Cardiac fibroblast (primary cell): ENCODE data around the gene ZC3H4.

Source experiments
- DNase-seq, 2 donors: peaks; one replicate each; pipeline versions ENCODE4 v3.0.0 to v3.0.0-alpha.2; 2010; ENCODE audit warnings: low read depth in 2 of 2
- H3K4me3 ChIP-seq, 2 donors: replicated peaks in 1 of 2; 1 replicate in 1 of 2; 2 replicates in 1 of 2; pipeline ENCODE4 v1.5.1; 2011; ENCODE audit warnings: low read depth in 2 of 2, low read length in 2 of 2, mild to moderate bottlenecking in 2 of 2, moderate library complexity in 1 of 2
- TF ChIP-seq, protein P1 (sequence below): IDR thresholded peaks from one replicate; pipeline ENCODE4 v1.5.1; 2011; ENCODE audit warnings: low read depth, mild to moderate bottlenecking, low read length, inconsistent platforms

The ZC3H4 gene

DNA sequence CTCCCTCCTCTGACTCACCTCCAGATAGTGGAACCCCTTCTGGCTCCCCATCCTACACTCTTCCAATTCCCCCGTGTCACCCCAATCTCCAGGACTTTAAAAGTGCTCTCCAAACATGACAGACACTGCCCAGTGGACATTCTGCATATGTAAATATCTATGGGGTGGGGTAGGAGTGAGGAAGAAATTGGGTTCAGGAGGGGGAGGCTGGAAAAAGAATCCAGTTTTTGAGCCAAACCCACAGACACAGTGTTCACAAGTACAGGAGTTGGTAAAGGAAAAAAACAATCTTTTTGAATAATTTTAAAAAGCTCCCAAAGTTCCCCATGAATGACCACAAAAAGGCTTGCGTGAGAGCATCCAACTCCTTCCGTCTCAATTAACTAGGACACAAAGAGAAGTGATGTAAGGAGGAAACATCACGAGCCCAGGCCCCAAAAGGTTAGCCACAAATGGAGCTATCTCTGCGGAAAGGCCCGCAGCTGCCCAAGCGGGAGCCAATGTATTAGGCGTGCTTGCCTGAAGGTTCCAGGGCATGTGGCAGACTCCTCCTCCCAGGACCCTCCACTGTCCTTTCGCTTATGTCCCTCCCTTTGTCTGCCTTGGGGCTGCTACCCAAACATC, 18.0 kb downstream of the ZC3H4 start:
- DNase-seq: peak in 1 of 2 donors; percentile 11
- H3K4me3 ChIP-seq: no peak overlapping the region
- TF ChIP-seq, protein P1, sequence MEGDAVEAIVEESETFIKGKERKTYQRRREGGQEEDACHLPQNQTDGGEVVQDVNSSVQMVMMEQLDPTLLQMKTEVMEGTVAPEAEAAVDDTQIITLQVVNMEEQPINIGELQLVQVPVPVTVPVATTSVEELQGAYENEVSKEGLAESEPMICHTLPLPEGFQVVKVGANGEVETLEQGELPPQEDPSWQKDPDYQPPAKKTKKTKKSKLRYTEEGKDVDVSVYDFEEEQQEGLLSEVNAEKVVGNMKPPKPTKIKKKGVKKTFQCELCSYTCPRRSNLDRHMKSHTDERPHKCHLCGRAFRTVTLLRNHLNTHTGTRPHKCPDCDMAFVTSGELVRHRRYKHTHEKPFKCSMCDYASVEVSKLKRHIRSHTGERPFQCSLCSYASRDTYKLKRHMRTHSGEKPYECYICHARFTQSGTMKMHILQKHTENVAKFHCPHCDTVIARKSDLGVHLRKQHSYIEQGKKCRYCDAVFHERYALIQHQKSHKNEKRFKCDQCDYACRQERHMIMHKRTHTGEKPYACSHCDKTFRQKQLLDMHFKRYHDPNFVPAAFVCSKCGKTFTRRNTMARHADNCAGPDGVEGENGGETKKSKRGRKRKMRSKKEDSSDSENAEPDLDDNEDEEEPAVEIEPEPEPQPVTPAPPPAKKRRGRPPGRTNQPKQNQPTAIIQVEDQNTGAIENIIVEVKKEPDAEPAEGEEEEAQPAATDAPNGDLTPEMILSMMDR: no peak

DNA sequence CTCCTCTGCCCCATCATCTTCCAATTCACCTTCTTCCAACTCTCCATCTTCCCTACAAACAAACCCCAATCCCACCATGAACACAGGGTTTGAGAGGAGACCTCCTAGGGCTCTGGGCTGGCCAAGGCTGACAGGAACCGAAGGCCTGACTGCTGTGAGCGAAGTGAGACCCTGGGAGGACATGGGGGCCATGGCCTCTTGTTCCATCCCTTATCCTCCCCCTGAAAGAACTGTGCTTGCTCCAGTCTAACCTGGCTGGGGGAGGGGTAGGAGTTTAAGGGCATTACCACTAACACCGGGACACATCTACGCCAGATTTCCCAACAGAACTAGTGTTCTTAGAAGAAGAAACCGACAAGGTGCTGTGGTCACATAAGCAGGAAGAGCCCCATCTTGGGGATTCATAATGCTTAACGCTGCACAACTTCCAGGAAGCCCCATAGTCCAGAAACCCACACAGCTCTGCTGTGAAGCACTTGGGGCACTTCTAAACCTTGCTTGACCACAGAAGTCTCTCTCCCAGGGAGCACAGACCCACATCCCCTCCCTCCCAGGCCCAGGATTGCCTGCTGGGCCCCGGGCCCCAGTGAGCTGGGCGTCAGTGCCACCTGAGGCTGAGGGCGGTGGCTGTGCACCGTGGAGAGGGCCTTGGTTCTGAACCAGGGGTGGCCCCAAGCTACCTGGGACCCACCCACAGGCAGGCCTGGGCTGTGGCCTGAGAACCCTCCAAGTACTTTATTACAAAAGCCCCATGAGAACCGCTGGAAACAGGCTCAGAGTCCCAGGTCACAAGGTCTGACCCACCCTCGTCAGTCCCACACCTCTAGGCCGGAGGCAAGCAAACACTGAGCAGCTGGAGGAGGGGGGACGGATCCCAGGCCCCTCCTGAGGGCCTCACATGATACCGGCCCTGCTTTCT, 18.8 kb downstream of the ZC3H4 start:
- TF ChIP-seq, protein P1: no peak
- H3K4me3 ChIP-seq: no peak overlapping the region
- DNase-seq: no peak

DNA sequence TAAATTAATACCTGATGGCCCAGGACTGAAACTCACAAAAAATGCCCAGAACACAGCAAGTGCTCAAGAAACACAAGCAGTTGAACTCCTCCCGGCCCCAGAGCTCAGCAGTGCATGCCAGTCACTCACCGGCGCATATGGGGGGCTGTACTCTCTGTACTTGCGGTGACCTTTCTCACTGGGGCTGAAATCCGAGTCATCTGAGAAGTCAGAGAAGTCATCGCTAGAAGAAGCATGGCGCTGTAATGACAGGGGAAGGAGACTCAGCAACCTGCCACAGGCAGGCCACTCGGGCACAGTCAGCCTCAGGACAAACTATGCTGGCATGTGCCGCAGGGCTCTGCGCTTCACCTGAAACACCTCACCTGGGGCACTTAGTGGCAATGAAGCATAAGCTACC, 19.7 kb downstream of the ZC3H4 start:
- no peak for DNase-seq
- no peak overlapping the region for H3K4me3 ChIP-seq
- TF ChIP-seq, protein P1: no peak

DNA sequence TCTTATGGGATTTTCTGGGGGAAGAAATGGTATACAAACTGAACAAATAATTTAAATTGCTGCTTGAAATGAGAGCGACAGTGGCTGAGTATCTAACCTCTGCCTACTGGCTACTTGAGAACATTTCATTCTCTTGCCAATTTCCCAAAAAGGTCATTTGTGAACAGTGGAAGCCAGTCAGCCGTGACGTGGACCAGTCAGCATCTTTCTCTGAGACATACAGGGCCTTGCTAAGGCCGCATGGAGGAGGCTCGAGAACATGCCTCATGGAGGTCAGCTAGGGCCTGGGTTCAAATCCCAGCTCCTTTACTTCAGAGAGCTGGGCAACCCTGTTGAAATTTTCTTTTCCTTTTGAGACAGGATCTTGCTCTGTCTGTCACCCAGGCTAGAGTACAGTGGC, 20.3 kb downstream of the ZC3H4 start:
- H3K4me3 ChIP-seq: no peak overlapping the region
- TF ChIP-seq, protein P1: no peak
- no peak for DNase-seq

DNA sequence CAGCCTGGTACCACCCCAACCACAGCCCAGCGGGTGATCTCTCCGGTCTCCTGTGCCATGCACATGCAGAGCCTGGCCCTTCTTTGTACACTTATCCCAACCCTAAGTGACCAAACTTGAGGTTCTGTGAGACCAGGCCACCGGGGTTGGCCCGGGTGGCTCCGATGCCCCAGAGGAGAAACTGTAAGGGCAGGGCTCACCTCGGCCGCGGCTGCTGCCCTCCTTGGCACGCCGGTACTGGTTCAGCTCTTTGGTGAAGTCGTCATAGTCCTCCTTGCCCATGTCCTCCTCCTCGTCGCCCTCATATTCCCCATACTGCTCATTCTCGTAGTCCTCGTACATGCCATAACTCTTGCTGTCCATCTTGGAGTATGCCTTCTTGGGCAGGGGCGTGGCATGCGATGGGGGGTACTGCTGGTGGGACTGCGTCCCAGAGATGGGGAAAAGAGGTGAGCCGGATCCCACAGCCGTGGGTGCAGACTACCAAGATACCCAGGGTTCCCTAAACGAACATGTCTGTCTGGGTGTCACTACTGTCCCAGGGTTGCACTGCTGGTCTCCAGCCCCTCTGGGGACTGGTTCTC, 23.7 kb downstream of the ZC3H4 start:
- H3K4me3 ChIP-seq: no peak overlapping the region
- DNase-seq: no peak
- TF ChIP-seq, protein P1: no peak

DNA sequence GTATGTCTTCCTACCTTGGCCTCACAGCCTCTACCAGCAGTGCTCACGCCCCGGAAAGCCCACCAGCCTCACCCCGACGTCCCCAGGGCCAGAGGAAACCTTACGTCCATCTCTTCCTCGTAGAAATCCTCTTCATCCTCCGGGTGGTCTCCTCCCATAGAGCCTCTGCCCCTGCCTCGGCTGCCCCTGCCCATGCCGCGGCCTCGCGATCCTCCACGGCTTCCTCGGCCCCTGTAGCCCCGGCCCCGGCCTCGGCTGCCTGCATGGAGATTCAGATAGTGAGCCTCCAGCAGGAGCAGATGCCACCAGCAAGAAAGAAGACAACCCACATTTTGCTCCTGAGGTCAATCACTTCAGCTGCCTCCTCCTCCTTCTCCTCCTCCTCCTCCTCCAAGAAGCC, 27.3 kb downstream of the ZC3H4 start:
- TF ChIP-seq, protein P1: no peak
- H3K4me3 ChIP-seq: no peak overlapping the region
- no peak for DNase-seq
